ENCODE data around the gene ICOSLG. TPM values are rescaled to one million over a fixed set of nuclear protein-coding genes. Genes with fewer than 3 reads are reported as not detected.
A peak's percentile ranks its signal among the peaks of the same experiment; 100 is the strongest.
"Not testable (repeated sequence)": the region's sequence is repeated elsewhere in the genome, so short reads cannot be mapped to it uniquely, and the experiment has no call there.

The ICOSLG gene
- total RNA-seq, 2 experiments from 2014 or later = 22.2 to 22.9 TPM

DNA sequence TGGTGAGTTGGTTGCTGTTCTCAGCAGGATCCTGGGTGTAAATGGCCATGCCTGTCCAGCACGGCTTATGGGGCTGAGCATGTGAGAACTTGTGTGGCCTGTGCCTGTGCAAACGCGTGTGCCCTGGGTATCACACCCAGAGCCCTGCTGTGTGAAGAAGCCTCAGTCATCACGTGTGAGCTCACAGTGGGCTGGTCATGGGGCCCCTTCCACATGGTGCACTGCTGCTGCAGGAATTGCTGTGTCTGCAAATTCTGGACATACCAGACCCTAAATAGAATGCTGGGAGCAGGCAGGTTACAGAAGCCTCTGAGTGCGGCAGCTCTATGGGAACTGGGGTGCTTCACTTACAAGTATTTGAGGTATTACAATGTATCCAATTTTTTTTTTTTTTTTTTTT lies 17.4 kb downstream of the ICOSLG start:
- POLR2A ChIA-PET; CTCF ChIA-PET; H3K27me3 ChIP-seq (ENCODE audit: control insufficient read depth in 1 of 2, insufficient read depth in 2 of 2, low read length in 2 of 2); H3K27me3 Mint-ChIP-seq; H3K27ac Mint-ChIP-seq; H3K4me1 Mint-ChIP-seq (ENCODE audit: low read depth); intact Hi-C loops (cut with DNase I, micrococcal nuclease); H3K4me3 ChIP-seq (ENCODE audit: low read length); H3K9me3 ChIP-seq (ENCODE audit: control insufficient read depth in 1 of 2, insufficient read depth in 1 of 2, low read length in 2 of 2); H3K4me1 ChIP-seq (ENCODE audit: insufficient read depth, low read length); H3K36me3 ChIP-seq (ENCODE audit: insufficient read depth, low read length); ATAC-seq (ENCODE audit: poor library complexity); DNase-seq; H3K9me3 Mint-ChIP-seq; H3K27ac ChIP-seq (ENCODE audit: low read depth in 1 of 2, low read length in 2 of 2); H3K4me3 Mint-ChIP-seq; H3K36me3 Mint-ChIP-seq (ENCODE audit: low read depth): not testable (repeated sequence)

DNA sequence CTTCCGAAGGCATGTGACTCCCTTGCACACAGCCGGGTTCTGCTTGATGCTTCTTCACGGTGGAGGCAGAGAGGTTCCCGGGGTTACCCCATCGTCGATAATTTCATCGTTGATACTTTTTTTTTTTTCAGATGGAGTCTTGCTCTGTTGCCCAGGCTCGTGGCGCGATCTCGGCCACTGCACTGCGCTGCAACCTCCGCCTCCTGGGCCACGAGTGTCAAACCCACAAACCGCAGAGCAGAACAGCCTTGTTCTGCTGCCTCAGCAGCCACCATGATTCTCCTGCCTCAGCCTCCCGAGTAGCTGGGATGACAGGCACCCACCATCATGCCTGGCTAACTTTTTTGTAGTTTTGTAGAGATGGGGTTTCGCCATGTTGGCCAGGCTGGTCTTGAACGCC lies 20.1 kb downstream of the ICOSLG start:
- H3K36me3 ChIP-seq (ENCODE audit: insufficient read depth, low read length); H3K9me3 Mint-ChIP-seq; ATAC-seq (ENCODE audit: poor library complexity); POLR2A ChIA-PET; H3K27ac Mint-ChIP-seq; H3K4me1 ChIP-seq (ENCODE audit: insufficient read depth, low read length); H3K27me3 Mint-ChIP-seq; CTCF ChIA-PET; intact Hi-C loops (cut with DNase I, micrococcal nuclease); H3K4me3 ChIP-seq (ENCODE audit: low read length); H3K4me3 Mint-ChIP-seq; H3K27ac ChIP-seq (ENCODE audit: low read depth in 1 of 2, low read length in 2 of 2); H3K27me3 ChIP-seq (ENCODE audit: control insufficient read depth in 1 of 2, insufficient read depth in 2 of 2, low read length in 2 of 2); H3K9me3 ChIP-seq (ENCODE audit: control insufficient read depth in 1 of 2, insufficient read depth in 1 of 2, low read length in 2 of 2); H3K36me3 Mint-ChIP-seq (ENCODE audit: low read depth); DNase-seq; H3K4me1 Mint-ChIP-seq (ENCODE audit: low read depth): not testable (repeated sequence)

DNA sequence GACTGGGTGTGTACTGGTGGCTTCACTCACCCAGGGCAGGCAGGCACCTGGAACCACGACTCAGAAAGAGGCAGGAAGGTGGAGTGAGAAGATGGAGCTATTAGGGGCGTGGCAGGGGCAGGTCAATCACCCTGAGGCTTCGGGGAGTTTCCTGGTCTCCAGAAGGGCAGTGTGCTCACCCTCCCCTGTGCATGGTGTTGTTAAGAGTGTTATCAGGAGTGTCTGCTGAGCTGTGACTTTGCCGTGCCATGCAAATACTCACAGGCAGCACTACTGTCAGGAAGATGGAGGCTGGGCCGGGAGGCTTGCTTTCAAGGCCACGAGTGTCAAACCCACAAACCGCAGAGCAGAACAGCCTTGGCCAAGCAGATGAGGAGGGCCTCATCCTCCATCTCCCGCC lies 22.3 kb downstream of the ICOSLG start:
- ATAC-seq (ENCODE audit: poor library complexity); CTCF ChIA-PET; H3K9me3 Mint-ChIP-seq; H3K4me3 ChIP-seq (ENCODE audit: low read length); H3K27me3 Mint-ChIP-seq; intact Hi-C loops (cut with DNase I, micrococcal nuclease); POLR2A ChIA-PET; H3K27ac Mint-ChIP-seq; H3K4me1 ChIP-seq (ENCODE audit: insufficient read depth, low read length); H3K36me3 ChIP-seq (ENCODE audit: insufficient read depth, low read length); H3K36me3 Mint-ChIP-seq (ENCODE audit: low read depth); H3K27me3 ChIP-seq (ENCODE audit: control insufficient read depth in 1 of 2, insufficient read depth in 2 of 2, low read length in 2 of 2); H3K4me3 Mint-ChIP-seq; H3K9me3 ChIP-seq (ENCODE audit: control insufficient read depth in 1 of 2, insufficient read depth in 1 of 2, low read length in 2 of 2); DNase-seq; H3K4me1 Mint-ChIP-seq (ENCODE audit: low read depth); H3K27ac ChIP-seq (ENCODE audit: low read depth in 1 of 2, low read length in 2 of 2): not testable (repeated sequence)

DNA sequence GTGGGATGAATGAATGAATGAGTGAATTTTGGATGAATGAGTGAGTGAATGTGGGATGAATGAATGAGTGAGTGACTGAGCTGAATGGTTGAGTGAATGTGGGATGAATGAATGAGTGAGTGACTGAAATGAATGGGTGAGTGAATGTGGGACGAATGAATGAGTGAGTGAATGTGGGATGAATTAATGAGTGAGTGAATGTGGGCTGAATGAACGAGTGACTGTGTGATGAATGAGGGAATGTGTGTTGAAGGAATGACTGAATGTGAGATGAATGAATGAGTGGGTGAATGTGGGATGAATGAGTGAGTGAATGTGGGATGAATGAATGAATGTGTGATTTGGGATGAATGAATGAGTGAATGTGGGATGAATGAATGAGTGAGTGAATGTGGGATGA lies 28.8 kb downstream of the ICOSLG start:
- H3K9me3 Mint-ChIP-seq; H3K4me1 Mint-ChIP-seq (ENCODE audit: low read depth); POLR2A ChIA-PET; H3K4me1 ChIP-seq (ENCODE audit: insufficient read depth, low read length); ATAC-seq (ENCODE audit: poor library complexity); CTCF ChIA-PET; H3K4me3 ChIP-seq (ENCODE audit: low read length); H3K27me3 Mint-ChIP-seq; H3K27ac Mint-ChIP-seq; H3K36me3 ChIP-seq (ENCODE audit: insufficient read depth, low read length); H3K9me3 ChIP-seq (ENCODE audit: control insufficient read depth in 1 of 2, insufficient read depth in 1 of 2, low read length in 2 of 2); H3K4me3 Mint-ChIP-seq; H3K36me3 Mint-ChIP-seq (ENCODE audit: low read depth); H3K27ac ChIP-seq (ENCODE audit: low read depth in 1 of 2, low read length in 2 of 2); DNase-seq; H3K27me3 ChIP-seq (ENCODE audit: control insufficient read depth in 1 of 2, insufficient read depth in 2 of 2, low read length in 2 of 2); intact Hi-C loops (cut with DNase I, micrococcal nuclease): not testable (repeated sequence)

DNA sequence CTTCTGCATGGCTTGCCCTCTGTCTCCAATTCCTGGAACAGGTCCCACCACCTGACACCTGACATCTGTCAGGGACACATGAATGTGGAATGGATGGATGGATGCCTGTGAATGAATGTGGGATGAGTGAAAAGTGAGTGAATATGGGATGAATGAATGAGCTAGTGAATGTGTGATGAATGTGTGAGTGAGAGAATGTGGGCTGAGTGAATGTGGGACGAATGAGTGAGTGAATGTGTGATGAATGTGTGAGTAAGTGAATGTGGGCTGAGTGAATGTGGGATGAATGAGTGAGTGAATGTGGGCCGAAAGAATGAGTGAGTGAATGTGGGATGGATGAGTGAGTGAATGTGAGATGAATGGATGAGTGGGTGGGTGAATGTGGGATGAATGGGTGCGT lies 29.2 kb downstream of the ICOSLG start:
- intact Hi-C loops (cut with DNase I, micrococcal nuclease); ATAC-seq (ENCODE audit: poor library complexity); H3K4me1 ChIP-seq (ENCODE audit: insufficient read depth, low read length); H3K27ac ChIP-seq (ENCODE audit: low read depth in 1 of 2, low read length in 2 of 2); CTCF ChIA-PET; H3K4me1 Mint-ChIP-seq (ENCODE audit: low read depth); H3K9me3 Mint-ChIP-seq; H3K27ac Mint-ChIP-seq; H3K36me3 Mint-ChIP-seq (ENCODE audit: low read depth); H3K9me3 ChIP-seq (ENCODE audit: control insufficient read depth in 1 of 2, insufficient read depth in 1 of 2, low read length in 2 of 2); POLR2A ChIA-PET; H3K36me3 ChIP-seq (ENCODE audit: insufficient read depth, low read length); DNase-seq; H3K4me3 ChIP-seq (ENCODE audit: low read length); H3K4me3 Mint-ChIP-seq; H3K27me3 Mint-ChIP-seq; H3K27me3 ChIP-seq (ENCODE audit: control insufficient read depth in 1 of 2, insufficient read depth in 2 of 2, low read length in 2 of 2): not testable (repeated sequence)

DNA sequence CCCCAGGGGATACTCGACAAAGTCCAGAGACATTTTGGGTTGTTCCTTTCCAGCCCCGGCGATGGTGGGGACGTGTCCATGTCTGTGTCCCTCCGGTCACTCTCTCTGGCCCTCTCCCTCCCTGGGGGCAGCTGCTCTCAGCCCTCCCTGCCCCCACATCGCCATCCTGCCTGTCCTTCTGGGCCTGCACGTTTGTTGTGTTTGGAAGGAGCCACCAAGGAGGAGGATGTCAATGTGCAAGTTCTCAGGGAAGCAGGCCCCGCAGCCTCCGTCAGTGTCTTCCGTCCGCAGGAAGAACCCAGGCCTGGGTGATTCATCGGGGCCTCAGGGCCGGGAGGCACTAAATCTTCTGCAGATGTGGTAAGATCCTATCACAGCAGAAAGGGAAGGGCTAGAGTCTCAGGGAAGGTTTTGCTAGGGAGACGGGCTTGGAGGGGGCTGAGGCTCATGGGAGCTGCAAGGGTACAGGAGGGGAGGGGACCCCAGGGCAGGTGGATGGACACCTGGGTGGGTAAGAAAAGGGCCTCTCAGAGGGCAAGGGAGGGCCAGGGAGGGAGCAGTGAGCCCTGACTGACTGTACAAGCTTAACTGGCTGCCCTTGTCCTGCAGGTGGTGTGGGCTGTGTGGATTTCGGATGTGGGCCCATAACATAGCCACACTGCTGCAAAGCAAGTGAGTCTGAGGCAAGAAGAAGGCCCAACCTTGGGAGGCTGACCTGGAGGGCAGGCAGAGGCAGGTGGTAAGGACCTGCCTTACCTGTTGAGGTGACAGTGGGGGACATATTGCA lies 32.7 kb downstream of the ICOSLG start:
- H3K4me3 ChIP-seq (ENCODE audit: low read length); H3K9me3 Mint-ChIP-seq; H3K4me1 Mint-ChIP-seq (ENCODE audit: low read depth); CTCF ChIA-PET; H3K27ac ChIP-seq (ENCODE audit: low read depth in 1 of 2, low read length in 2 of 2); H3K27ac Mint-ChIP-seq; H3K4me3 Mint-ChIP-seq; H3K27me3 Mint-ChIP-seq; intact Hi-C loops (cut with DNase I, micrococcal nuclease); H3K36me3 ChIP-seq (ENCODE audit: insufficient read depth, low read length); H3K27me3 ChIP-seq (ENCODE audit: control insufficient read depth in 1 of 2, insufficient read depth in 2 of 2, low read length in 2 of 2); H3K36me3 Mint-ChIP-seq (ENCODE audit: low read depth); POLR2A ChIA-PET; H3K4me1 ChIP-seq (ENCODE audit: insufficient read depth, low read length); H3K9me3 ChIP-seq (ENCODE audit: control insufficient read depth in 1 of 2, insufficient read depth in 1 of 2, low read length in 2 of 2): not testable (repeated sequence)
- ATAC-seq (ENCODE audit: poor library complexity) (peak; percentile 17), DNase-seq (peak in 2 of 14 experiments; percentile 1 to 2)

DNA sequence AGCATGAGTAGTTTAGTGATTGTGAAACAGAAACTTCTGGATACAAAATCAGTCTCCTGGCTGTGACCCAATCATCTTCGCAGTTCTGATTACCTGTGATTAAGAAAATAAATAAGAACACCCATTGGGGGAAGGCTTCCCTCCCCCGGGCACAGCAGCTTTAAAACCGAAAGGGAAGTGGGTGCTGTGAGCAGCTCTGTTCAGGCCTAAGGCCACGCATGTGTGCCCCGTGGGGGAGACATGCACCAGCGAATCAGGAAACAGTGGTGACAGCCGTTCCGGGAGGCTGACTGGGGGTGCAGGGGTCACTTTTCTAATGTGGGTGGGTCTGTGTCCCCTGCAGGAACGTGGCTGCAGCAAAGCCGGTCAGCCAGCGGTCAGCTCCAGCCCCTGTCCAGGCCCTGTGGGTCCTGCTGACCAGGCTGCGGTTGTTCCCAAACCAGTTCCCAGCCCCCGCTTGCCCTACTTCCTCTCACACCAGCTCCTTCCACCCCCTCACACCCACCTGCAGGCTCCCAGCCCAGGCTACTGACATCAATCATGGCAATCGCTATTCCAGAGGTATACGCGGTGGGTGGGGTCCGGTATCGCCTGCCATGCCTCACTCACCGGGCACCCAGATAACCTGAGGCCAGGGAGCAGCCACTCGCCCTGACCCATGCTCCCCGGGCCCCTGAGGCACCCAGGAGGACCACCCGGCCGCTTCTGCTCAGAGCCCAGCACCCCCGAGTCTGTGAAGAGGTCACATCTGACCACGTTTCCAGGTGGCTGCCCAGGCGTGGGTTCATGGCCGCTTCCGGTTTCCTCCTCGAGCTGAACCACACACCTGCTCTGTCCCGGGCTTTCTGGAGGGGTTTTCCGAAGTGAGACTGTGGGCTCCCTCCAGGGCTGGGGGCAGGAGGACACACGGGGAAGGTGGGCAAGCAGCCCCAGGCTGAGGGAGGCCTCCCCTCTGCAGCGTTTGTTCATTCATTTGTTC lies 33.8 kb downstream of the ICOSLG start:
- peak; percentile 93 for ATAC-seq (ENCODE audit: poor library complexity)
- H3K27me3 Mint-ChIP-seq; DNase-seq; H3K4me1 Mint-ChIP-seq (ENCODE audit: low read depth); H3K4me3 Mint-ChIP-seq; intact Hi-C loops (cut with DNase I, micrococcal nuclease); CTCF ChIA-PET; H3K36me3 Mint-ChIP-seq (ENCODE audit: low read depth); POLR2A ChIA-PET; H3K4me1 ChIP-seq (ENCODE audit: insufficient read depth, low read length); H3K27ac Mint-ChIP-seq; H3K27me3 ChIP-seq (ENCODE audit: control insufficient read depth in 1 of 2, insufficient read depth in 2 of 2, low read length in 2 of 2); H3K9me3 ChIP-seq (ENCODE audit: control insufficient read depth in 1 of 2, insufficient read depth in 1 of 2, low read length in 2 of 2); H3K9me3 Mint-ChIP-seq; H3K27ac ChIP-seq (ENCODE audit: low read depth in 1 of 2, low read length in 2 of 2); H3K36me3 ChIP-seq (ENCODE audit: insufficient read depth, low read length); H3K4me3 ChIP-seq (ENCODE audit: low read length): not testable (repeated sequence)
